H9 (cell line): ENCODE data around the gene SMC2. TPM values are rescaled to one million over a fixed set of nuclear protein-coding genes. Genes with fewer than 3 reads are reported as not detected.

Experiments used
- DNase-seq: peaks from one replicate; pipeline ENCODE4 v3.0.0-alpha.2; 2017
- H2AFZ ChIP-seq: one replicate; pipeline ENCODE4 v1.6.1; 2013; ENCODE audit warnings: mild to moderate bottlenecking, low read length, control low read depth, moderate library complexity
- H2AK5ac ChIP-seq: 2 replicates; pipeline ENCODE4 v1.6.1; 2013; ENCODE audit warnings: low read length, control low read depth, mixed read lengths; ENCODE audit not compliant: insufficient read length
- H2BK120ac ChIP-seq: one replicate; pipeline ENCODE4 v1.6.1; 2013; ENCODE audit warnings: low read depth, mild to moderate bottlenecking, low read length, control low read depth, inconsistent platforms; ENCODE audit not compliant: poor library complexity, severe bottlenecking
- H2BK12ac ChIP-seq: 2 replicates; pipeline ENCODE4 v1.6.1; 2013; ENCODE audit warnings: low read length, control low read depth, mixed read lengths, low read depth; ENCODE audit not compliant: insufficient read length
- H2BK15ac ChIP-seq: 2 replicates; pipeline ENCODE4 v1.6.1; 2013; ENCODE audit warnings: low read depth, low read length, control low read depth
- H2BK20ac ChIP-seq: one replicate; pipeline ENCODE4 v1.6.1; 2013; ENCODE audit warnings: low read depth, mild to moderate bottlenecking, low read length, control low read depth, inconsistent platforms; ENCODE audit not compliant: poor library complexity, severe bottlenecking
- H2BK5ac ChIP-seq: 2 replicates; pipeline ENCODE4 v1.6.1; 2013; ENCODE audit warnings: low read length, control low read depth, mixed read lengths; ENCODE audit not compliant: insufficient read length
- H3K14ac ChIP-seq: 2 replicates; pipeline ENCODE4 v1.6.1; 2013; ENCODE audit warnings: low read length, control low read depth; ENCODE audit not compliant: insufficient read depth
- H3K18ac ChIP-seq: 2 replicates; pipeline ENCODE4 v1.6.1; 2013; ENCODE audit warnings: low read depth, mild to moderate bottlenecking, mixed read lengths, low read length, control low read depth; ENCODE audit not compliant: insufficient read length
- H3K23ac ChIP-seq: 2 replicates; pipeline ENCODE4 v1.6.1; 2013; ENCODE audit warnings: low read length, control low read depth, mixed read lengths, low read depth; ENCODE audit not compliant: insufficient read length
- H3K23me2 ChIP-seq: 2 replicates; pipeline ENCODE4 v1.6.1; 2013; ENCODE audit warnings: low read depth, mild to moderate bottlenecking, mixed read lengths, low read length, control low read depth; ENCODE audit not compliant: insufficient read length, poor library complexity, severe bottlenecking
- H3K27ac ChIP-seq: 2 replicates; pipeline ENCODE4 v1.5.1; 2013; ENCODE audit warnings: low read length, control low read depth, mixed read lengths, low read depth; ENCODE audit not compliant: insufficient read length
- H3K27me3 ChIP-seq: 2 replicates; pipeline ENCODE4 v1.6.1; 2013; ENCODE audit warnings: low read length, control low read depth, inconsistent platforms; ENCODE audit not compliant: insufficient read depth
- H3K4ac ChIP-seq: 2 replicates; pipeline ENCODE4 v1.6.1; 2013; ENCODE audit warnings: low read depth, mild to moderate bottlenecking, control low read depth, inconsistent platforms, low read length, moderate library complexity
- H3K4me1 ChIP-seq: 2 replicates; pipeline ENCODE4 v1.6.1; 2013; ENCODE audit warnings: low read length, control low read depth, inconsistent platforms; ENCODE audit not compliant: insufficient read depth
- H3K4me2 ChIP-seq: 2 replicates; pipeline ENCODE4 v1.6.1; 2013; ENCODE audit warnings: low read length, control low read depth, mixed read lengths; ENCODE audit not compliant: insufficient read length, insufficient read depth
- H3K56ac ChIP-seq: 2 replicates; pipeline ENCODE4 v1.6.1; 2013; ENCODE audit warnings: low read depth, mild to moderate bottlenecking, mixed read lengths, low read length, control low read depth; ENCODE audit not compliant: insufficient read length
- H3K79me1 ChIP-seq: 2 replicates; pipeline ENCODE4 v1.6.1; 2013; ENCODE audit warnings: low read depth, mild to moderate bottlenecking, moderate library complexity, low read length, control low read depth, inconsistent platforms; ENCODE audit not compliant: insufficient read depth, poor library complexity, severe bottlenecking
- H3K79me2 ChIP-seq: 2 replicates; pipeline ENCODE4 v1.6.1; 2013; ENCODE audit warnings: low read length, control low read depth, inconsistent platforms; ENCODE audit not compliant: insufficient read depth
- H3K9ac ChIP-seq: 2 replicates; pipeline ENCODE4 v1.6.1; 2013; ENCODE audit warnings: low read length, control low read depth, mixed read lengths; ENCODE audit not compliant: insufficient read length; ENCODE audit errors: extremely low read depth
- H3K9me3 ChIP-seq: one replicate; pipeline ENCODE4 v1.6.1; 2013; ENCODE audit warnings: low read depth, low read length, inconsistent platforms; ENCODE audit not compliant: control insufficient read depth
- H3T11ph ChIP-seq: one replicate; pipeline ENCODE4 v1.6.1; 2013; ENCODE audit warnings: mild to moderate bottlenecking, low read length, control low read depth, inconsistent platforms
- H4K20me1 ChIP-seq: one replicate; pipeline ENCODE4 v1.6.1; 2013; ENCODE audit not compliant: control insufficient read depth, insufficient read length, insufficient read depth
- H4K5ac ChIP-seq: 2 replicates; pipeline ENCODE4 v1.6.1; 2013; ENCODE audit warnings: low read depth, mild to moderate bottlenecking, mixed read lengths, low read length, control low read depth; ENCODE audit not compliant: insufficient read length
- H4K8ac ChIP-seq: replicated peaks from 2 replicates; pipeline ENCODE4 v1.6.1; 2013; ENCODE audit warnings: low read length, control low read depth, mixed read lengths, low read depth; ENCODE audit not compliant: insufficient read length
- H4K91ac ChIP-seq: 2 replicates; pipeline ENCODE4 v1.6.1; 2013; ENCODE audit warnings: low read depth, mild to moderate bottlenecking, moderate library complexity, mixed read lengths, low read length, control low read depth; ENCODE audit not compliant: insufficient read length
- H3K27ac Mint-ChIP-seq, 3 experiments: 2 replicates in 2 of 3; 3 replicates in 1 of 3; pipeline ENCODE4 v1.8.0; 2020 to 2021; ENCODE audit warnings: mixed read lengths in 3 of 3, mild to moderate bottlenecking in 1 of 3, moderate library complexity in 1 of 3
- H3K27me3 Mint-ChIP-seq: 2 replicates; pipeline ENCODE4 v1.8.0; 2021; ENCODE audit warnings: low read depth, mild to moderate bottlenecking, moderate library complexity, mixed read lengths
- H3K36me3 Mint-ChIP-seq, 3 experiments: 2 replicates in 2 of 3; 3 replicates in 1 of 3; pipeline ENCODE4 v1.8.0; 2020 to 2021; ENCODE audit warnings: low read depth in 3 of 3, mixed read lengths in 3 of 3; ENCODE audit not compliant: insufficient read depth in 1 of 3
- H3K4me1 Mint-ChIP-seq, 2 experiments: 2 replicates each; pipeline ENCODE4 v1.8.0; 2020; ENCODE audit warnings: mixed read lengths in 2 of 2
- H3K4me3 Mint-ChIP-seq, 2 experiments: 2 replicates in 1 of 2; 3 replicates in 1 of 2; pipeline ENCODE4 v1.8.0; 2020 to 2021; ENCODE audit warnings: mild to moderate bottlenecking in 2 of 2, mixed read lengths in 2 of 2, moderate library complexity in 1 of 2
- H3K9me3 Mint-ChIP-seq, 2 experiments: 2 replicates in 1 of 2; 3 replicates in 1 of 2; pipeline ENCODE4 v1.8.0; 2020; ENCODE audit warnings: mild to moderate bottlenecking in 2 of 2, mixed read lengths in 2 of 2, moderate library complexity in 1 of 2
- CTCF ChIP-seq: fragments of 200-600 bp; sonication (generic); conservative IDR thresholded peaks from 3 replicates; pipeline ENCODE4 v1.8.0; 2021; ENCODE audit warnings: antibody characterized with exemption, mild to moderate bottlenecking
- WGBS: extraction: QIAGEN DNeasy Blood & Tissue Kit; methylation state at CpG from one replicate; pipeline ENCODE4 v1.1.7; 2013; ENCODE audit warnings: missing lambda C conversion rate, low lambda C conversion rate, mixed read lengths; ENCODE audit not compliant: insufficient read length; ENCODE audit errors: extremely low coverage; 5-methylcytosine and 5-hydroxymethylcytosine counted together
- total RNA-seq: library from RNA; stranded (reverse); gene quantifications from 2 replicates; pipeline ENCODE4 v1.2.1, GENCODE V29; 2021

Gene SMC2
- total RNA-seq, 1 experiment from 2014 or later, result 47.0 TPM

GRCh38 chr9:104121022-104121421 is 26.9 kb downstream of the SMC2 start:
- Mint-ChIP-seq H3K27ac (peak overlapping the region in 1 of 3 experiments; percentile 70; a peak in 2 of 7 replicates), H3K9me3 (no peaks in the 10 kb centered on the region), H3K36me3 (peaks cover 19 to 74% (median 55%) of the 10 kb centered on the region in 3 experiments; a peak in 6 of 7 replicates), H3K4me3 (no peak overlapping the region), H3K27me3 (no peaks in the 10 kb centered on the region), H3K4me1 (no peaks in the 10 kb centered on the region)
- no peak overlapping the region for H3K23ac ChIP-seq
- no peak overlapping the region for H3K27ac ChIP-seq
- no peaks in the 10 kb centered on the region for H3K9me3 ChIP-seq
- H2AFZ ChIP-seq, result no peak overlapping the region
- H3K79me2 ChIP-seq, result no peaks in the 10 kb centered on the region
- H3K4ac ChIP-seq, result no peak overlapping the region
- no peaks in the 10 kb centered on the region for H3K4me1 ChIP-seq
- WGBS, result no CpG with 5 or more reads among the region's 5 CpGs
- H3K79me1 ChIP-seq, result no peaks in the 10 kb centered on the region
- no peak overlapping the region for H2BK5ac ChIP-seq
- H2BK15ac ChIP-seq, result no peak overlapping the region
- no peak overlapping the region for H2BK120ac ChIP-seq
- no peak overlapping the region for H4K91ac ChIP-seq
- peak; percentile 38; the same call in 2 of the 3 replicates for TF ChIP-seq CTCF
- no peaks in the 10 kb centered on the region for H4K20me1 ChIP-seq
- H2BK12ac ChIP-seq, result no peak overlapping the region
- no peaks in the 10 kb centered on the region for H3K23me2 ChIP-seq
- H3K18ac ChIP-seq, result no peak overlapping the region
- no peak overlapping the region for H3K9ac ChIP-seq
- H2AK5ac ChIP-seq, result no peak overlapping the region
- DNase-seq, result no peak
- H3T11ph ChIP-seq, result no peak overlapping the region
- no peak overlapping the region for H3K4me2 ChIP-seq
- no peak overlapping the region for H4K5ac ChIP-seq
- no peak overlapping the region for H4K8ac ChIP-seq
- no peak overlapping the region for H3K56ac ChIP-seq
- no peak overlapping the region for H3K14ac ChIP-seq
- no peak overlapping the region for H2BK20ac ChIP-seq
- no peaks in the 10 kb centered on the region for H3K27me3 ChIP-seq
